Stimulated activated CD8-positive, alpha-beta memory T cell treated with anti-CD3 and anti-CD28 coated beads, Interleukin-7, amount 100 ng/mL, for 1 hour (primary cell): ENCODE results near the gene WDR11.
A peak's percentile ranks its signal among the peaks of the same experiment; 100 is the strongest.

ENCODE experiments used
- DNase-seq, 2 donors: peaks; one replicate each; pipeline ENCODE4 v3.0.0-alpha.2; 2020; ENCODE audit warnings: low read depth in 2 of 2

WDR11 gene

GRCh38 chr10:120850911-120851865, at the start of gene WDR11:
Gene WDR11, plus strand, starts transcription at chr10:120851362. Its CDS starts 59 bp downstream, at chr10:120851421.
- peak; percentile 27 to 36 for DNase-seq

- DNase-seq, result no peak
These were observed 48.2 kb upstream of the WDR11 start for GRCh38 chr10:120802935-120803334.

- no peak for DNase-seq
These were observed 47.2 kb upstream of the WDR11 start for GRCh38 chr10:120803972-120804371.

- DNase-seq, result no peak
These were observed 45.9 kb upstream of the WDR11 start for GRCh38 chr10:120805014-120805812.

GRCh38 chr10:120806081-120806480, 45.1 kb upstream of the WDR11 start:
- no peak for DNase-seq

- no peak for DNase-seq
These were observed 40.9 kb upstream of the WDR11 start for GRCh38 chr10:120810298-120810697.

GRCh38 chr10:120813085-120813484, 38.1 kb upstream of the WDR11 start:
- no peak for DNase-seq

GRCh38 chr10:120818301-120818700, 32.9 kb upstream of the WDR11 start:
- no peak for DNase-seq

GRCh38 chr10:120819366-120819765, 31.8 kb upstream of the WDR11 start:
- DNase-seq, result no peak

- DNase-seq, result no peak
These were observed 27.9 kb upstream of the WDR11 start for GRCh38 chr10:120823266-120823665.

- no peak for DNase-seq
These were observed 26.3 kb upstream of the WDR11 start for GRCh38 chr10:120824881-120825309.

GRCh38 chr10:120825878-120826769, 25.0 kb upstream of the WDR11 start:
- DNase-seq, result no peak

- DNase-seq, result no peak
These were observed 23.8 kb upstream of the WDR11 start for GRCh38 chr10:120827251-120827875.

GRCh38 chr10:120828763-120829319, 22.3 kb upstream of the WDR11 start:
- DNase-seq, result no peak

GRCh38 chr10:120832106-120832505, 19.1 kb upstream of the WDR11 start:
- DNase-seq, result no peak

GRCh38 chr10:120833222-120833928, 17.8 kb upstream of the WDR11 start:
- no peak for DNase-seq

- no peak for DNase-seq
These were observed 15.6 kb upstream of the WDR11 start for GRCh38 chr10:120835603-120836002.

- DNase-seq, result no peak
These were observed 12.2 kb upstream of the WDR11 start for GRCh38 chr10:120838941-120839340.

- no peak for DNase-seq
These were observed 9.5 kb upstream of the WDR11 start for GRCh38 chr10:120841522-120842189.

- DNase-seq, result no peak
These were observed 3.2 kb downstream of the WDR11 start for GRCh38 chr10:120854388-120854787.
